ENCODE results near the gene CYP4F8. TPM values are rescaled to one million over a fixed set of nuclear protein-coding genes. Genes with fewer than 3 reads are reported as not detected.

CYP4F8 gene
- total RNA-seq, 1 donor from 2014 or later = not detected

DNA sequence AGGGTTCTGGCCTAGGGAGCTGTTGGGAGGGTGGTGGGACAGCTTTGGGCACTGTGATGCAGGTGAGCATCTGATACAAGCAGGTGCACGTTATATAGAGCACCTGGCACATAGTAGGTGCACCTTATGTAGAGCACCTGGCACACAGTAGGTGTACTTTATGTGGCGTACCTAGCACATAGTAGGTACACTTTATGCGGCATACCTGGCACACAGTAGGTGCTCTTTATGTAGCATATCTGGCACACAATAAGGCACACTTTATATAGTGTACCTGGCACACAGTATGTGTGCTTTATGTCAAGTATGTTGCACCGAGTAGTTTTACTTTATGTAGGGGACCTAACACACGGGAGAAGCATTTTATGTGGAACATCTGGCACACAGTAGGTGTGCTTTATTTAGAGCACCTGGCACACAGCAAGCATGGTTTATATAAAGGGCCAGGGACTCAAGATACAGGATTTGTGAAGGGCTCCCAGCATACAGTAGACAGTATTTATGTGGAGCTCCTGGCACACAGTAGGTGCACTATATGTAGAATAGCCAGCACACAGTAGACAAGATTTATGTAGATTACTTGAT lies 56.3 kb downstream of the CYP4F8 start:
- no peaks in the 10 kb centered on the region for H3K36me3 ChIP-seq (ENCODE audit: control insufficient read depth, insufficient read depth, low read length)
- no peak overlapping the region for H3K4me3 ChIP-seq (ENCODE audit: low read depth, low read length)
- no peak for DNase-seq (ENCODE audit: low read depth)
- no peaks in the 10 kb centered on the region for H3K27me3 ChIP-seq (ENCODE audit: control insufficient read depth, insufficient read depth, low read length)
- TF ChIP-seq, protein P1, sequence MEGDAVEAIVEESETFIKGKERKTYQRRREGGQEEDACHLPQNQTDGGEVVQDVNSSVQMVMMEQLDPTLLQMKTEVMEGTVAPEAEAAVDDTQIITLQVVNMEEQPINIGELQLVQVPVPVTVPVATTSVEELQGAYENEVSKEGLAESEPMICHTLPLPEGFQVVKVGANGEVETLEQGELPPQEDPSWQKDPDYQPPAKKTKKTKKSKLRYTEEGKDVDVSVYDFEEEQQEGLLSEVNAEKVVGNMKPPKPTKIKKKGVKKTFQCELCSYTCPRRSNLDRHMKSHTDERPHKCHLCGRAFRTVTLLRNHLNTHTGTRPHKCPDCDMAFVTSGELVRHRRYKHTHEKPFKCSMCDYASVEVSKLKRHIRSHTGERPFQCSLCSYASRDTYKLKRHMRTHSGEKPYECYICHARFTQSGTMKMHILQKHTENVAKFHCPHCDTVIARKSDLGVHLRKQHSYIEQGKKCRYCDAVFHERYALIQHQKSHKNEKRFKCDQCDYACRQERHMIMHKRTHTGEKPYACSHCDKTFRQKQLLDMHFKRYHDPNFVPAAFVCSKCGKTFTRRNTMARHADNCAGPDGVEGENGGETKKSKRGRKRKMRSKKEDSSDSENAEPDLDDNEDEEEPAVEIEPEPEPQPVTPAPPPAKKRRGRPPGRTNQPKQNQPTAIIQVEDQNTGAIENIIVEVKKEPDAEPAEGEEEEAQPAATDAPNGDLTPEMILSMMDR (IDR thresholded peaks at IDR 0.05; ENCODE audit: insufficient read depth, low read length, poor library complexity, severe bottlenecking) = no peak

DNA sequence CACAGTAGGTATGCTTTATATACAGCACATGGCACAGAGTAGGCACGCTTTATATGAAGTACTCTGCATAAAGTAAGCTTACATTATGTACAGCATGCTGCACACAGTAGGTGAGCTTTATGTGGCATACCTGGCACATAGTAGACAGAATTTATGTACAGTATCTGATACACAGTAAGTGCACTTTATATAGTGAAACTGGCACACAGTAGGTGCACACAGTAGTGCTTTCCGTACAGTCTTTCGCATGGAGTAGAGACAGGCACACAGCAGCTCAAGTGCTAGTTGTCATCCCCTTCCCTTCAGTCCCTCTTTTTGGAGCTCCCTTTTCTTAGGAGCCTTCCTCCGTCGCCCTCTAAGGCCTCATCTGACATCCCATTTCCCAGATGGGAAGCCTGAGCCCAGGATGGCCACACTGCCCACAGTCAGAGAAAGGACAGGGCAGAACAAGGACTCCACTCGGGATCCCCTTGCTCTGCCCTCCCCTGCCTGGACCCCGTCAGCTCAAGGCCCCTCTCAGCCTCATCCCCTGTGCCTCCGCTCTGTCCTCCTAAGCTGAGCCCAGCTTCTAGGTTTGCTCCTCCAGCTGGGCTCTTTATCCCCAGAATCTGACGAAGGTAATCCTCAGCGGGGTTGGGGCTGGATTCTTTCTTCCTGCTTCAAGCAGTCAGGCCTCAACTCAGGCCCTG lies 57.0 kb downstream of the CYP4F8 start:
- Histone ChIP-seq H3K36me3 (ENCODE audit: control insufficient read depth, insufficient read depth, low read length) (no peaks in the 10 kb centered on the region), H3K27me3 (ENCODE audit: control insufficient read depth, insufficient read depth, low read length) (no peaks in the 10 kb centered on the region), H3K4me3 (ENCODE audit: low read depth, low read length) (no peak overlapping the region)
- TF ChIP-seq, protein P1 (IDR thresholded peaks at IDR 0.05; ENCODE audit: insufficient read depth, low read length, poor library complexity, severe bottlenecking) = no peak
- no peak for DNase-seq (ENCODE audit: low read depth)

DNA sequence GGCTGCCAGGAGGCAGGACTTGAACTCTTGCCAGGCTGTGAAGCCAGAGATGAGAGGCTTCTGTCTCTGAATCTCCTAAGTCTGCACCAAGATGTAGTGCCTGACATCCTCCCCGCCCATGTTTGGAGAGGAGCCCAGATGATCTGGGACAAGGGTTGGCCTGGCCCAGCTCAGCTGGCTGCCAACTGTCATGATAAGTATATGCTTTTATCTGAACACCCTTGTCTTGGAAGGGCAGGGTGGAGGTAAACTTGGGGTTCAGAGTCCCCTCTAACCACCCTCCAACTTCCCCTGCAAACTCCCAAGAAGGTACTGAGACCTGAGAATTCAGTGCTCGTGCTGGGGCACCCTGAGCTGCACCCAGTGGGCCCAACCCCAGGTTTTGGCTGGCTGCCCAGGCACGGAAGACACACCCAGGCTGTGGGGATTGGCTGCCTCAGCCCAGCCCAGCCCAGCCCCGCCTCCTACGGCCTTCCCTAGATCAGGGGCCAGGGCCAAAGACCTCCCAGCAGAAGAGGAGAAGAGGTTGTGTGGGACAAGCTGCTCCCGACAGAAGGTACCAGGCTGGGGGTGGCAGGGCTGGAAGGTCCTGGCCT lies 57.7 kb downstream of the CYP4F8 start, which contains the start of gene CYP4F12:
Gene CYP4F12, plus strand, starts transcription at position 508 of the 596 bp plus-strand sequence. CDS start 443 bp downstream, outside the sequence.
- DNase-seq (ENCODE audit: low read depth) = no peak
- Histone ChIP-seq H3K27me3 (ENCODE audit: control insufficient read depth, insufficient read depth, low read length) (no peaks in the 10 kb centered on the region), H3K36me3 (ENCODE audit: control insufficient read depth, insufficient read depth, low read length) (no peaks in the 10 kb centered on the region), H3K4me3 (ENCODE audit: low read depth, low read length) (no peak within 1 kb of the TSS)
- TF ChIP-seq, protein P1 (IDR thresholded peaks at IDR 0.05; ENCODE audit: insufficient read depth, low read length, poor library complexity, severe bottlenecking) = no peak

DNA sequence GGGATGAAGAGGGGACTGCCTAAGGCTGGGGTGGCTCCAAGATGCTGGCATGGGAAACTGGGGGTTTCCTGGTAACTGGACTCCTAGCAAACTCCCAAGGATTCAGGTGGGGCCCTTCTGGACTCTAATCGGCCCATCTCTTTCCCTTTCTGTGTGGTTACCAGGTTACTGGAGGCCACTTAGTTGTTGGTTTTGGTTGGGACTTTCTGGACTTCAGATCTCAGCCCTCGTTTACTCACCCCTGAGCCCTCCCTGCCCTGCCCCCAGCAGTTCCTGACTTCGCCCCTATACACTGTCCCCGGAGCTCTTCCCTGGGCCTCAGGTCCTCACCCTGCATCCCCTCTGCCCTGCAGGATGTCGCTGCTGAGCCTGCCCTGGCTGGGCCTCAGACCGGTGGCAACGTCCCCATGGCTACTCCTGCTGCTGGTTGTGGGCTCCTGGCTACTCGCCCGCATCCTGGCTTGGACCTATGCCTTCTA lies 58.2 kb downstream of the CYP4F8 start:
- no peaks in the 10 kb centered on the region for H3K27me3 ChIP-seq (ENCODE audit: control insufficient read depth, insufficient read depth, low read length)
- TF ChIP-seq, protein P1 (IDR thresholded peaks at IDR 0.05; ENCODE audit: insufficient read depth, low read length, poor library complexity, severe bottlenecking) = no peak
- no peak for DNase-seq (ENCODE audit: low read depth)

GRCh38 chr19:15675560-15675959 lies 60.5 kb downstream of the CYP4F8 start:
- TF ChIP-seq, protein P1 (IDR thresholded peaks at IDR 0.05; ENCODE audit: insufficient read depth, low read length, poor library complexity, severe bottlenecking) = no peak
- H3K4me3 ChIP-seq (ENCODE audit: low read depth, low read length) = no peak overlapping the region
- no peaks in the 10 kb centered on the region for H3K27me3 ChIP-seq (ENCODE audit: control insufficient read depth, insufficient read depth, low read length)
- no peak for DNase-seq (ENCODE audit: low read depth)
- no peaks in the 10 kb centered on the region for H3K36me3 ChIP-seq (ENCODE audit: control insufficient read depth, insufficient read depth, low read length)

More for the DNA sequence above, 58.2 kb downstream of the CYP4F8 start:
- no peaks in the 10 kb centered on the region for H3K36me3 ChIP-seq (ENCODE audit: control insufficient read depth, insufficient read depth, low read length)
- H3K4me3 ChIP-seq (ENCODE audit: low read depth, low read length) = no peak overlapping the region

Data from kidney epithelial cell (primary cell).